GM21526 (cell line): Measurements from ENCODE around the gene LHX3.

Source experiments
- ATAC-seq: cut with Tn5 transposase; IDR thresholded peaks from one replicate; pipeline ENCODE4 v1.9.1; 2021; ENCODE audit warnings: moderate library complexity; ENCODE audit not compliant: unreplicated experiment, low FRiP score

The LHX3 gene

GRCh38 chr9:136209786-136210185 lies 4.9 kb upstream of the LHX3 start:
- ATAC-seq, result no peak

- no peak for ATAC-seq
These were observed 4.3 kb upstream of the LHX3 start for GRCh38 chr9:136209232-136209631.

- no peak for ATAC-seq
These were observed 3.7 kb upstream of the LHX3 start for GRCh38 chr9:136208675-136209074.

- no peak for ATAC-seq
These were observed 2.7 kb upstream of the LHX3 start for GRCh38 chr9:136207616-136208015.

- no peak for ATAC-seq
These were observed 1.8 kb upstream of the LHX3 start for GRCh38 chr9:136206602-136207275.

- ATAC-seq, result no peak
These were observed 722 bp upstream of the LHX3 start for GRCh38 chr9:136205707-136205992.

GRCh38 chr9:136204145-136204805 lies 653 bp downstream of the LHX3 start:
- no peak for ATAC-seq

- ATAC-seq, result no peak
These were observed 1.4 kb downstream of the LHX3 start for GRCh38 chr9:136203408-136204144.

GRCh38 chr9:136202454-136203407 lies 2.2 kb downstream of the LHX3 start:
- ATAC-seq, result no peak

- ATAC-seq, result no peak
These were observed 3.1 kb downstream of the LHX3 start for GRCh38 chr9:136201609-136202453.

- ATAC-seq, result no peak
These were observed 3.8 kb downstream of the LHX3 start for GRCh38 chr9:136201174-136201573.

- no peak for ATAC-seq
These were observed 4.5 kb downstream of the LHX3 start for GRCh38 chr9:136200424-136200823.

GRCh38 chr9:136199391-136200288 lies 5.3 kb downstream of the LHX3 start:
- no peak for ATAC-seq

- no peak for ATAC-seq
These were observed 6.3 kb downstream of the LHX3 start for GRCh38 chr9:136198605-136199083.

GRCh38 chr9:136197930-136198604 lies 6.9 kb downstream of the LHX3 start:
- ATAC-seq, result no peak

GRCh38 chr9:136197084-136197875 lies 7.6 kb downstream of the LHX3 start:
- no peak for ATAC-seq

GRCh38 chr9:136196404-136197083 lies 8.4 kb downstream of the LHX3 start:
- no peak for ATAC-seq
